ENCODE results near the gene CPSF4. TPM values are rescaled to one million over a fixed set of nuclear protein-coding genes. Genes with fewer than 3 reads are reported as not detected.
"Not testable (repeated sequence)": the region's sequence is repeated elsewhere in the genome, so short reads cannot be mapped to it uniquely, and the experiment has no call there.

CPSF4 gene
- total RNA-seq, 1 experiment from 2014 or later, result 34.9 TPM

- DNase-seq (ENCODE audit: low read depth), result no peak
Measured at GRCh38 chr7:99490878-99491277, 52.1 kb downstream of the CPSF4 start.

GRCh38 chr7:99493823-99494222 lies 55.1 kb downstream of the CPSF4 start:
- DNase-seq (ENCODE audit: low read depth), result no peak

GRCh38 chr7:99497766-99498545 lies 59.2 kb downstream of the CPSF4 start:
- no peak for DNase-seq (ENCODE audit: low read depth)

GRCh38 chr7:99498546-99498944 lies 59.8 kb downstream of the CPSF4 start:
- no peak for DNase-seq (ENCODE audit: low read depth)

GRCh38 chr7:99499371-99499720 lies 60.6 kb downstream of the CPSF4 start:
- DNase-seq (ENCODE audit: low read depth), result peak; percentile 36

GRCh38 chr7:99499721-99500636 lies 61.2 kb downstream of the CPSF4 start, which contains the start of gene ZNF394:
TSS of gene ZNF394 (minus strand) at chr7:99500281. CDS start at chr7:99500093, 188 bp downstream.
- DNase-seq (ENCODE audit: low read depth), result peak; percentile 93

GRCh38 chr7:99500637-99501009 lies 61.9 kb downstream of the CPSF4 start:
- DNase-seq (ENCODE audit: low read depth), result no peak

GRCh38 chr7:99501236-99501635 lies 62.5 kb downstream of the CPSF4 start:
- not testable (repeated sequence) for DNase-seq (ENCODE audit: low read depth)

GRCh38 chr7:99504281-99504602 lies 65.5 kb downstream of the CPSF4 start:
- no peak for DNase-seq (ENCODE audit: low read depth)

- peak; percentile 96 for DNase-seq (ENCODE audit: low read depth)
Measured at GRCh38 chr7:99504603-99505323, 66.0 kb downstream of the CPSF4 start, which contains the start of gene ZKSCAN5. TSS of gene ZKSCAN5 (plus strand) at chr7:99504662. CDS start at chr7:99506045, 1,383 bp downstream.

GRCh38 chr7:99505324-99505662 lies 66.5 kb downstream of the CPSF4 start:
- DNase-seq (ENCODE audit: low read depth), result no peak

Other genes starting within 250 kb of the CPSF4 start
- gene KPNA7, start 230.8 kb upstream of the CPSF4 start, total RNA-seq (2014; rRNA removed; shearing (Covaris generic)), result not detected in 2 replicates
- gene MYH16, start 166.1 kb upstream of the CPSF4 start, total RNA-seq (2014; rRNA removed; shearing (Covaris generic)), result 0.05 and 0.34 TPM in 2 replicates
- 252 and 349 TPM in 2 replicates for gene ARPC1A, start 113.0 kb upstream of the CPSF4 start, total RNA-seq (2014; rRNA removed; shearing (Covaris generic))
- gene ARPC1B, start 64.2 kb upstream of the CPSF4 start, total RNA-seq (2014; rRNA removed; shearing (Covaris generic)), result 566 and 713 TPM in 2 replicates
- gene PDAP1, start 30.3 kb upstream of the CPSF4 start, total RNA-seq (2014; rRNA removed; shearing (Covaris generic)), result 144 and 165 TPM in 2 replicates
- 144 and 169 TPM in 2 replicates for gene BUD31, start 30.0 kb upstream of the CPSF4 start, total RNA-seq (2014; rRNA removed; shearing (Covaris generic))
- 5.0 and 5.1 TPM in 2 replicates for gene PTCD1, start 145 bp upstream of the CPSF4 start, total RNA-seq (2014; rRNA removed; shearing (Covaris generic))
- gene ATP5MF, start 27.2 kb downstream of the CPSF4 start, total RNA-seq (2014; rRNA removed; shearing (Covaris generic)), result 2,015 and 4,702 TPM in 2 replicates
- 5.6 and 7.6 TPM in 2 replicates for gene ZNF789, start 33.9 kb downstream of the CPSF4 start, total RNA-seq (2014; rRNA removed; shearing (Covaris generic))
- 24.0 and 32.0 TPM in 2 replicates for gene ZNF394, start 61.3 kb downstream of the CPSF4 start, total RNA-seq (2014; rRNA removed; shearing (Covaris generic))
- 12.8 and 19.9 TPM in 2 replicates for gene ZKSCAN5, start 65.7 kb downstream of the CPSF4 start, total RNA-seq (2014; rRNA removed; shearing (Covaris generic))
- gene FAM200A, start 113.2 kb downstream of the CPSF4 start, total RNA-seq (2014; rRNA removed; shearing (Covaris generic)), result 8.6 and 13.3 TPM in 2 replicates
- 54.1 and 55.2 TPM in 2 replicates for gene ZNF655, start 119.7 kb downstream of the CPSF4 start, total RNA-seq (2014; rRNA removed; shearing (Covaris generic))
- 0.20 and 0.62 TPM in 2 replicates for gene TMEM225B, start 159.3 kb downstream of the CPSF4 start, total RNA-seq (2014; rRNA removed; shearing (Covaris generic))
- gene ZSCAN25, start 178.0 kb downstream of the CPSF4 start, total RNA-seq (2014; rRNA removed; shearing (Covaris generic)), result 5.7 and 12.3 TPM in 2 replicates
- gene CYP3A5, start 241.1 kb downstream of the CPSF4 start, total RNA-seq (2014; rRNA removed; shearing (Covaris generic)), result 0.05 and 0.15 TPM in 2 replicates